PFSK-1 (cell line): ENCODE data around the gene RABL3.

Experiments used
- FOXP2 ChIP-seq: optimal IDR thresholded peaks from 2 replicates; pipeline ENCODE3; 2011; ENCODE audit warnings: borderline replicate concordance, control low read depth, inconsistent platforms; ENCODE audit not compliant: insufficient read depth; ENCODE audit errors: extremely low read length, extremely low read depth
- POLR2AphosphoS5 ChIP-seq: IDR thresholded peaks from 2 replicates; pipeline ENCODE4 v1.6.1; 2012; ENCODE audit warnings: low read depth, mild to moderate bottlenecking, control low read depth, low read length, moderate library complexity
- REST ChIP-seq, 2 experiments: IDR thresholded peaks; 2 replicates each; pipeline versions ENCODE4 v1.6.1 to v1.8.0; 2011 to 2012; ENCODE audit warnings: low read depth in 2 of 2, low read length in 2 of 2, control low read depth in 1 of 2, inconsistent platforms in 1 of 2, mild to moderate bottlenecking in 1 of 2, moderate library complexity in 1 of 2; ENCODE audit not compliant: insufficient read depth in 1 of 2
- SIN3A ChIP-seq: IDR thresholded peaks from 2 replicates; pipeline ENCODE4 v1.6.1; 2012; ENCODE audit warnings: mild to moderate bottlenecking, low read length, moderate library complexity, borderline replicate concordance; ENCODE audit not compliant: insufficient read depth
- TAF1 ChIP-seq: IDR thresholded peaks from 2 replicates; pipeline ENCODE4 v1.6.1; 2012; ENCODE audit warnings: low read length, control low read depth, borderline replicate concordance; ENCODE audit not compliant: insufficient read depth

Gene RABL3

GRCh38 chr3:120652281-120652680, 90.0 kb downstream of the RABL3 start:
- no peak for TF ChIP-seq SIN3A
- no peak for TF ChIP-seq REST (IDR thresholded peaks at IDR 0.05; ENCODE audit: insufficient read depth in 1 of 2, low read depth in 2 of 2, low read length in 2 of 2)
- no peak for TF ChIP-seq POLR2AphosphoS5
- TF ChIP-seq FOXP2: no peak
- TF ChIP-seq TAF1: no peak

DNA sequence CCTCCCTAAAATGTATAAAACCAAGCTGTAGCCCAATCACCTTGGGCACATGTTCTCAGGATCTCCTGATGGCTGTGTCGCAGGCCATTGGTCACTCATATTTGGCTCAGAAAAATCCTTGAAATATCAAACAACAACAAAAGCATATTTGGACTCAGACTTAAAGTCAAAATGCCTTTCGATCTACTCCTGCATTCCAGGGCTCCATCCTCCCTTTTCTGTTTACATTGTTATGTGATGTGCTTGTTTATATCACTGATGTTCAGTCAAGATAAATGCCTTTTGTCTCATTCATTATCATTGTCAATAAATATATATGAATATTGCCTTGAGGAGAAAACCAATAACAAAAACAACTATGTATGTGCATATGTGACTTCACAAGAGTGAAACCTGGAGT, 92.0 kb downstream of the RABL3 start:
- TF ChIP-seq POLR2AphosphoS5 (no peak), REST (IDR thresholded peaks at IDR 0.05; ENCODE audit: insufficient read depth in 1 of 2, low read depth in 2 of 2, low read length in 2 of 2) (no peak), TAF1 (no peak), FOXP2 (no peak)

DNA sequence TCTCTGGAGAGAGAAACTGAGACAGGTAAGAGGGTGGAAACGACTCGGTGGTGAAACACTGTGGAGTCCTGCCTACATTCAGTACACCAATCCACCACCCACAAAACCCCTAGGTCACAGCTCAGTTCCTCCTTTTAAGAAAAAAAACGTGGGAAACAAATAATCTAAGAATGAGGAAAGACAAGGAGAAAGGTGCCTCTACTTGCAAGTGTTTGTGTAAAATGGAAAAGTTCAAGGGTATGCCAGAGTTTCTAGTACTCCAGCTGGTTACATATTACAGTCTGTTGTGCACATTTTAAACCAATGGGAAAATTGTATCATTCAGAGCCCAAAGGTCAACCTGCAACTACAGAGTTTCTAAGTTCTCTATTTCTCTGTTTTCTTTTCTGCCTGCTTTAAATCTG, 92.5 kb downstream of the RABL3 start:
- TF ChIP-seq POLR2AphosphoS5 (no peak), SIN3A (no peak), TAF1 (no peak), FOXP2 (no peak), REST (IDR thresholded peaks at IDR 0.05; ENCODE audit: insufficient read depth in 1 of 2, low read depth in 2 of 2, low read length in 2 of 2) (no peak)

DNA sequence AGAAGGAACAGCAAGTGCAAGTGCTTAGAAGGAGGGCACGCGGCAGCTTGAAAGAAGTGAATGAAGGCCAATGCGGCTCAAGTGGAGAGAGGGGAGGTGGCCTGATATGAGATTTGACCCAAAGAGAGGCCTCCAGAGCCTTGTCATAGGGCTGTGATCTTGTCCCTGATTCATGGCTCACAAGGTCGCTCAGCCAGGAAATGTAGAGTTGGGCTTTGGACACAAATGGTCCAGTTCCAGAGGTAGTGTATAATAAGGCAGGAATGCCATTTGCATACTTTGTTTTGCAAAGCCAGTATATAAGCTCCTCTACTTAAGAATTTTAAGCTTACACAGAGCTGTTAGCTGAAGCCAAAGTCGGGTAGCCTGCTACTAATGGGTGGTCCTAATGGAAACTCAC, 94.0 kb downstream of the RABL3 start:
- no peak for TF ChIP-seq FOXP2
- no peak for TF ChIP-seq REST (IDR thresholded peaks at IDR 0.05; ENCODE audit: insufficient read depth in 1 of 2, low read depth in 2 of 2, low read length in 2 of 2)
- no peak for TF ChIP-seq TAF1
- TF ChIP-seq POLR2AphosphoS5: no peak
- no peak for TF ChIP-seq SIN3A
